IPS-18c (cell line): Measurements from ENCODE around the gene CAST.

ENCODE experiments used
- H3K4me3 ChIP-seq: 2 replicates; pipeline ENCODE4 v1.7.0; 2013; ENCODE audit warnings: low read depth, mild to moderate bottlenecking, low read length, moderate library complexity; ENCODE audit not compliant: insufficient read depth
- H3K9me3 ChIP-seq: one replicate; pipeline ENCODE4 v1.6.1; 2013; ENCODE audit warnings: mild to moderate bottlenecking, low read length, moderate library complexity; ENCODE audit not compliant: control insufficient read depth, insufficient read depth

CAST gene

GRCh38 chr5:96808868-96809558 is 146.8 kb downstream of the CAST start:
- Histone ChIP-seq H3K9me3 (no peaks in the 10 kb centered on the region), H3K4me3 (no peak overlapping the region; the same call in 1 of the 2 replicates)

DNA sequence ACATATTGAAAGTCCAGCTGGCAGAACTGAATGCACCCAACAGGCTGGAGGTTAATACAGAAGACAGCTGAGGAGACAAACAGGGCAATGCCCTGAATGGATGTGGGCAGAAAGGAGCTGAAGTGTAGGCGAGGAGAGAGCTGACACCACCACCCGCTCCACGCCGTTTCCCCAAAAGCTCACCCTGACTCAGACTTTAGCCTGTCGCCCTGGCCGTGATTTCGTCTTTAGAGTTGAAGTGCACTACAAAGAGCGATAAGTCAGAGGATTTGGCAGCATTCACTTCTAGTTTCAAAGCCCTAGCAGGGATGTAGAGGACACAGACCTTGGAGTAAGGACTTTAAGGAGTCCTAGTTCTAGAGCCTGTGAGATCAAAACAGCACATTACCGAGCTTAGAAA is 147.7 kb downstream of the CAST start:
- no peaks in the 10 kb centered on the region for H3K9me3 ChIP-seq
- no peak overlapping the region for H3K4me3 ChIP-seq

DNA sequence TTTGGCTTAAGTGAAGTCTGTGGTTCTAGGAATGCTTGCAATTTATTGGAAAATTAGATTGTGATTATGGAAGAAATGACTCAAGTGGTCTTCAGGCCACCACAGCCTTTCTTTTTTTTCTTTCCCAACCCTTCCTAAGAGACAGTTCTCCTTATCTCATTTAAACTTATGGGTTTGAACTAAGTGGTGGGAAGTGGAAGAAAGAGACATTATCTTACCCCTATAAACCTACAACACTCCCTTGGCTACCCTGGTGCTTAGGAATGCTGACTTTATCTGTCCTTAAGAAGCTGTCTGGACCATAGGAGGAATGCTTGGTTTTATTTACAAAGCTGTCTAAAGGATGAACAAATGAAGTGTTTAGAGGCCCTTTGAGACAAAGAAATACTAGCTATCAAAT is 150.7 kb downstream of the CAST start:
- no peak overlapping the region for H3K4me3 ChIP-seq
- no peaks in the 10 kb centered on the region for H3K9me3 ChIP-seq

- Histone ChIP-seq H3K9me3 (no peaks in the 10 kb centered on the region), H3K4me3 (no peak overlapping the region)
Measured at GRCh38 chr5:96814041-96814440, 151.9 kb downstream of the CAST start.

DNA sequence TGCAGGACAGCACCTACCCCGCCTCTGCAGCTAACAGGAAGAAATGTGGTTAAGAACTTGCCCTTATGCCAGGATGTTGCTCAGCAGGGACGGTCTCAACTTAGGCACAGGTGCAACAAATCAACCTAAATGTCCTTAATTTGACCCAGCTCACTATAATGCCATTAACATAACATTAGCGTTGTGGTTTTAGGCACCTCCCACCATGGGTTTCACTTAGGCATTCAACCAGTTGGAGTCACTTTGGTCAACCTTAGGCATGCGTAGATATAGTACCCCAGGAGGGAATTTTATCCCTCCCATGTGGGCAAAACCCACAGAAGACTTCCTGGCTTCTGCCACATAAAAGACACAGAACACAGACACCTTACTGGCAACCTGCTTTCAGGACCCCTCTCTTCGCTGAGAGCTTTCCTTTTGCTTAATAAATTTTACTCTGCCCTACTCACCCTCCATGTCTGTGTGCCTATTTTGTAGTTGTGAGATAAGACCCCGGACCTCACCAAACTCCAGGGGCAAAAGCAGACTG is 154.3 kb downstream of the CAST start:
- no peak overlapping the region for H3K4me3 ChIP-seq
- H3K9me3 ChIP-seq, result no peaks in the 10 kb centered on the region

GRCh38 chr5:96816991-96817390 is 154.8 kb downstream of the CAST start:
- H3K4me3 ChIP-seq, result no peak overlapping the region

DNA sequence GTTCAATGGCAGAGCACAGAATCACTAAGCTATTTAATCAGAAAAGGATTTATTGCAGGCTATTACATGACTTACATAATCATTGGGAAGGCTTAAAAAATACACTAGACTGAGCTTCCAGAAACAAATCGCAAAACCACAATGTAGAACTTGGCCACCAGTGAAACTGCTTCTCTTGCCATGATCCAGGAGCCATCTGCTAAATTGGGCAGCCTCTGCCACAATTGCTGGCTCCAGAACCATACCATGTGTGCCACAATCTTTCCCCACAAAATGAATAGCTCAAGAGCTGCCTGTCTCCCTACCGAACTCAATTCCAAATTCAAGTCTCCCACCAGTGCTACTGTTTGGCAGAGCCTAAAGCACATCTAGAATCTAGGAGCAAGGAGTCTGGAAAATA is 155.3 kb downstream of the CAST start:
- Histone ChIP-seq H3K9me3 (no peaks in the 10 kb centered on the region), H3K4me3 (no peak overlapping the region)

More at GRCh38 chr5:96816991-96817390, 154.8 kb downstream of the CAST start:
- H3K9me3 ChIP-seq, result no peaks in the 10 kb centered on the region

DNA sequence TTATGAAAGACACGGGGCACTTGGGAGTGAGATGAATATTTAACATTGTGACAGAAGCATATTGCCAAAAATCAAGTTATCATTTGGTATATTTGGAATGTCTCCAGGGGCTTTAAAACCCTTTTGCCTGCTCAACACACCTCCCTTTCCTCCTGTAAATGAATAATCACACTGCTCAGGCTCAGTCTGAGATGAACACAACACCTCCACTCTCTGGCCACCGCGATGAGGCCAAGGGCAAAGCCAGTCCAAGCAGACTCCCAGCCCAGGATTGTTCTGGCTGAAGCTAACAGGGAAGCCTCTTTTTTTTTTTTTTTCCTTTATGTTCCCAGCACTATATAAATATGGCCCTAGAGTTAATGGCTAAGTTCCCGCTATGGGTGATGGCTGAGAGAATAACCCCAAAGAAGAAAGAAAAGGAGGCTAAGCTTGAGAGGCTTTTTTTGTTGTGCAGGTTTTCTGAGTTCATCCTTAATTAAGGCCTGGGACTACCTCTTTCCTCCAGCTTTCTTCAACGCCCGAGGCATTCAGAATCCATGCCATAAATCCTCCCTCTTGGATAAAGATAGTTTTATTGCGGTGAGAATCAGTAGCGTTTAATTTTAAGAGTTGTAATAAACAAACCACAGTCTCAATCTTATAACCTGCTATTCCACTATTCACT is 156.1 kb downstream of the CAST start:
- Histone ChIP-seq H3K9me3 (no peaks in the 10 kb centered on the region), H3K4me3 (no peak overlapping the region)

GRCh38 chr5:96819806-96820205 is 157.6 kb downstream of the CAST start:
- no peak overlapping the region for H3K4me3 ChIP-seq
- no peaks in the 10 kb centered on the region for H3K9me3 ChIP-seq

DNA sequence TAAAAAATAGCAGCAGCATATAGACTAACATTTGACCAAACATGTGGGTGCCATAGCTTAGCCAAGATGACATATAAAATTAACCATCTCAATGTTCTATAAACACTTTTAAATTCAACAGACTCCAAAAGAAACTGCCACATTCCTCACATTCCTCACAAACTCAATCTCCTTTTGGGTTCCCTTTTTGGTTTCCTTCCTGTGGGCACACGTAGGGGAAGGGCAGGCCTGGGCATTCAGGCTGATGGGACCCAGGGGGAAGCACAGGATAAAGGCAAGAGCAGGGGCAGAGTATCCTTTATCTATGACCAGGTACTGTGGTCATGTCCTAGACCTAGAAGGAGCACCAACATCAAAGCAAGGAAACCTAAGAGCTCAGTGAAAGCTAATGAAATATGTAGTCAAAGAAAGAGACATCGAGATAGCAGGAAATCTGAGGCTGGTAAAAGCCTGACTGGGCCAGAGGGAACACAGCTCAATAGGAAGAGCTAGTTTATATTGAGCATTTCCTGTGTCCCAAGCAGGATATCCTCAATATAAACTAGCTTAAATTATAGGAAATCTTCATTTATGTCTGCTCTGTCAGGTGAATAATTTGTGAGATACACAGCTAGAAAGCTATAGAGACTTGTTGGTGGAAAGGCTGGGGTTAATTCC is 159.2 kb downstream of the CAST start:
- no peaks in the 10 kb centered on the region for H3K9me3 ChIP-seq
- no peak overlapping the region for H3K4me3 ChIP-seq

GRCh38 chr5:96822686-96823459 is 160.7 kb downstream of the CAST start:
- H3K4me3 ChIP-seq, result no peak overlapping the region
- no peaks in the 10 kb centered on the region for H3K9me3 ChIP-seq

DNA sequence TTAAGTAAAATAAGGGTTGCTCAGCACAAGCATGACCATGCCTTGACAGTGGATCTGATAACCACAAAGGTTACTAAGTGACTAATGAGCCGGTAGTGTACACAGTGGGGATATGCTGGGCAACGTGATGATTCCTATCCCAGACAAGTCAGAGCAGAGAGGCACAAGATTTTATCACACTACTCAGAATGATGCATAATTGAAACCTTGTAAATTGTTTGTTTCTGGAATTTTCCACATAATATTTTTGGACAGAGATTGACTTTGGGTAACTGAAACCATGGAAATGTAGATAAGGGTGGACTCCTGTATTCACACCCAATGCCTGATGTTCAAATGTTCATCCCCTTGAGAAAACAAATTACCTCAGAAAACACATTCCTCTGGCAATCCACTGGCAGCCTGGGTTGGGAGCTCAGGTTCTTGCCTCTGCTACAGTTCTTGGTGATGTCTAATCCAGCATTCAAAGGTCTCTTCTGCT is 161.8 kb downstream of the CAST start:
- Histone ChIP-seq H3K9me3 (no peaks in the 10 kb centered on the region), H3K4me3 (no peak overlapping the region)
